Caco-2 (cell line): ENCODE measurements around the gene TMEM252. TPM values are rescaled to one million over a fixed set of nuclear protein-coding genes. Genes with fewer than 3 reads are reported as not detected.

Experiments used
- BruUV-seq: library from RNA; stranded (reverse); fragments of 400-500 nt; replicated peaks from 2 replicates; lab custom pipeline; 2021; lab: Mats Ljungman, UMichigan
- CTCF ChIA-PET: fragments of 300-600 bp; sonication (Branson Sonifier 250); formaldehyde crosslinking; loops from one replicate; lab custom pipeline; 2022; ENCODE audit warnings: antibody characterized with exemption; lab: Charles Lee
- POLR2A ChIA-PET: fragments of 300-600 bp; sonication (Branson Sonifier 250); formaldehyde crosslinking; loops from one replicate; lab custom pipeline; 2022; ENCODE audit warnings: antibody characterized with exemption; lab: Charles Lee
- DNase-seq, 2 experiments: peaks; one replicate each; pipeline versions ENCODE4 v3.0.0 to v3.0.0-alpha.2; 2020 to 2022
- H3K27me3 ChIP-seq: replicated peaks from 2 replicates; pipeline ENCODE4 v1.6.0; 2011; ENCODE audit warnings: low read length; ENCODE audit not compliant: control insufficient read depth, insufficient read depth
- H3K36me3 ChIP-seq: 2 replicates; pipeline ENCODE4 v1.5.1; 2011; ENCODE audit warnings: low read length; ENCODE audit not compliant: control insufficient read depth, insufficient read depth
- H3K4me1 ChIP-seq: fragments of 250-450 bp; sonication (Bioruptor Pico); 2 replicates; pipeline ENCODE4 v1.5.1; 2020; ENCODE audit warnings: mild to moderate bottlenecking
- H3K4me3 ChIP-seq: 2 replicates; pipeline ENCODE4 v1.5.1; 2011; ENCODE audit warnings: low read depth, mild to moderate bottlenecking, control low read depth, low read length
- H3K9me3 ChIP-seq: fragments of 250-450 bp; sonication (Bioruptor Pico); 2 replicates; pipeline ENCODE4 v1.5.1; 2020; ENCODE audit warnings: mild to moderate bottlenecking, moderate library complexity
- H3K27ac Mint-ChIP-seq: one replicate; pipeline ENCODE4 v1.8.0; 2022; ENCODE audit warnings: mixed read lengths; ENCODE audit not compliant: unreplicated experiment
- H3K27me3 Mint-ChIP-seq: one replicate; pipeline ENCODE4 v1.8.0; 2022; ENCODE audit warnings: mixed read lengths; ENCODE audit not compliant: insufficient read depth, unreplicated experiment
- H3K36me3 Mint-ChIP-seq: one replicate; pipeline ENCODE4 v1.8.0; 2022; ENCODE audit warnings: mild to moderate bottlenecking, mixed read lengths; ENCODE audit not compliant: insufficient read depth, unreplicated experiment
- H3K4me1 Mint-ChIP-seq: one replicate; pipeline ENCODE4 v1.8.0; 2022; ENCODE audit warnings: low read depth, mixed read lengths; ENCODE audit not compliant: unreplicated experiment
- H3K4me3 Mint-ChIP-seq: one replicate; pipeline ENCODE4 v1.8.0; 2022; ENCODE audit warnings: mild to moderate bottlenecking, moderate library complexity, mixed read lengths; ENCODE audit not compliant: unreplicated experiment
- H3K9me3 Mint-ChIP-seq: one replicate; pipeline ENCODE4 v1.8.0; 2022; ENCODE audit warnings: mixed read lengths; ENCODE audit not compliant: unreplicated experiment
- intact Hi-C: fragments of 100-400 bp; cut with micrococcal nuclease; formaldehyde crosslinking; loops from one replicate; pipeline ENCODE4 v1.10.0; 2022; ENCODE audit not compliant: unreplicated experiment
- total RNA-seq: library from RNA; stranded (reverse); gene quantifications from 2 replicates; pipeline ENCODE4 v1.2.3, GENCODE V29; 2022
- TF ChIP-seq, protein P1 (sequence below), 2 experiments: fragments of 200-600 bp in 1 of 2; IDR thresholded peaks; 1 replicate in 1 of 2; 2 replicates in 1 of 2; pipeline versions ENCODE4 v1.5.1 to v1.8.0; 2011 to 2022; ENCODE audit warnings: antibody characterized with exemption in 1 of 2, control low read depth in 1 of 2, inconsistent platforms in 1 of 2, low read depth in 1 of 2, low read length in 1 of 2, mild to moderate bottlenecking in 1 of 2, moderate library complexity in 1 of 2; ENCODE audit not compliant: insufficient read depth in 1 of 2, severe bottlenecking in 1 of 2, unreplicated experiment in 1 of 2

TMEM252 gene
- total RNA-seq, 1 experiment from 2014 or later = not detected

DNA sequence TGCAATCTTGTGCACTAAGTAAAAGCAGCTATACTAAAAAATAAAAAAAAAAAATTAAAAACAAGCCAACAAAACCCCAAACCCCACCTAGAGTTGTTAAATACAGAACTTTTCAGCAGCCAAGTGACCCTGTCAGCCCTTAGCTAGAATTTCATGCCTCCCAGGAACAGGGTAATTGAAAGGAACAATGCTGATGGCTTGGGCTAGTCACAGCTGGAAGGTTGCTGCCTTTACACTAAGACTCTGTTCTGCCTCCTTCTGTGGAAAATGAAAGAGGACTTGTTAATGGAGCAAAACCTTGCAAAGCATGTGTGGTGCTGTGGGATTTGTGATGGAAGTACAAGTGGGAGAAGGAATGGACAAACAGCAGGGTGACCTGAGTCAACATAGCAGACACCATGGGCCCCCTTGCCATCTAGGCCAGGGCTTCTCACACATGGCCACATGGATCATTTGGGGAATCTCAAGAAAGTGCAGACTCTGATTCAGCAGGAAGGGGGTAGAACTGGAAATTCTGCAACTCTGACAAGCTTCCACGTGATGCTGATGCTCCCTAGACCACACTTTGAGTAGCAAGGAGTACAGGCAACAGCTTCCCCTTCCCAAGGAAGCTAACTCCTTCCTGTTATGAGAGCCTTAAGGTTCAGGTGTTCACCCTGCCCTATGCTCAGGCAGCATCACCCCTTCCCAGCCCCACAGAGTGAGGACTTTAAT lies 14.9 kb upstream of the TMEM252 start:
- no peaks in the 10 kb centered on the region for H3K27me3 Mint-ChIP-seq
- intact Hi-C loops = no loop called here

DNA sequence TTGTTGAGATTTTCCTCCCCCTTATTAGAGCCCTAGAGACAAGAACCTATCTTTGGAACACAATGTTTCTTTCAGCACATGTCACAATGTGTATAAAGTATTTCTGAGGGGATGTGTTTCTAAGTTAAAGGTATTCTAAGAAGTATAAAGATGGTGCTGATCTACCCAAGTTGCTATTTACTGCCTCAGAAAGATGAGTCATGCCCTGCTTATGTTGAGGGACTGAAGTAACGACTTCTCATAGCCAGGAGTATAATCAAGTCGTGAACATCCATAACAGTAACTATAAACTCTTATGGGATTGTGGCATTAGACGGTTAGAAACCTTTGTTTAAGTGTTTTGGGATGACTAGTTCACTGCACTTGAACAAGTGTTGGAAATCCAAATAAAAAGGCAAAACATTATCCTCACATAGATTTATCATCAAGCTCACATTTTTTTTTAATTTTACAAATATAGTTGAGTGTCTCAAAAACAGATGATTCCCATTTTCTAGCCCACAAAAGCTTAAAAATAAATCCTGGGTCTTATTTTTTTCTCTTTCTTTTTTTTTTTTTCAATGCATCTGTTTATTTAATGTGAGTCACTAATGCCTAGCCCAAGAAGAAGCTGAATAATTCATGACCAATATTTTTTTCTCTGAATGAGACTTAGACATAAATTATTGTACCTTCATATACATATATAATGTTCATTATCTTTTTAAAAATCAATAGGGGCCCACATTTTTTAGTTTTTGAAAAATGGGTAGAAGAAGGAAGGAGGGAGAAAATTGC lies 12.2 kb upstream of the TMEM252 start:
- H3K27me3 ChIP-seq = no peaks in the 10 kb centered on the region
- no peaks in the 10 kb centered on the region for H3K4me1 ChIP-seq
- DNase-seq = no peak
- ChIA-PET CTCF (no interaction called here), POLR2A (no interaction called here)
- H3K9me3 Mint-ChIP-seq = no peaks in the 10 kb centered on the region
- no peaks in the 10 kb centered on the region for H3K36me3 ChIP-seq
- no peak overlapping the region for H3K27ac Mint-ChIP-seq
- intact Hi-C loops = no loop called here
- H3K4me3 Mint-ChIP-seq = no peak overlapping the region
- no peaks in the 10 kb centered on the region for H3K9me3 ChIP-seq
- H3K4me3 ChIP-seq = no peak overlapping the region
- H3K4me1 Mint-ChIP-seq = no peaks in the 10 kb centered on the region
- peaks cover 2% of the 10 kb centered on the region for H3K27me3 Mint-ChIP-seq
- TF ChIP-seq, protein P1, sequence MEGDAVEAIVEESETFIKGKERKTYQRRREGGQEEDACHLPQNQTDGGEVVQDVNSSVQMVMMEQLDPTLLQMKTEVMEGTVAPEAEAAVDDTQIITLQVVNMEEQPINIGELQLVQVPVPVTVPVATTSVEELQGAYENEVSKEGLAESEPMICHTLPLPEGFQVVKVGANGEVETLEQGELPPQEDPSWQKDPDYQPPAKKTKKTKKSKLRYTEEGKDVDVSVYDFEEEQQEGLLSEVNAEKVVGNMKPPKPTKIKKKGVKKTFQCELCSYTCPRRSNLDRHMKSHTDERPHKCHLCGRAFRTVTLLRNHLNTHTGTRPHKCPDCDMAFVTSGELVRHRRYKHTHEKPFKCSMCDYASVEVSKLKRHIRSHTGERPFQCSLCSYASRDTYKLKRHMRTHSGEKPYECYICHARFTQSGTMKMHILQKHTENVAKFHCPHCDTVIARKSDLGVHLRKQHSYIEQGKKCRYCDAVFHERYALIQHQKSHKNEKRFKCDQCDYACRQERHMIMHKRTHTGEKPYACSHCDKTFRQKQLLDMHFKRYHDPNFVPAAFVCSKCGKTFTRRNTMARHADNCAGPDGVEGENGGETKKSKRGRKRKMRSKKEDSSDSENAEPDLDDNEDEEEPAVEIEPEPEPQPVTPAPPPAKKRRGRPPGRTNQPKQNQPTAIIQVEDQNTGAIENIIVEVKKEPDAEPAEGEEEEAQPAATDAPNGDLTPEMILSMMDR (IDR thresholded peaks at IDR 0.05; ENCODE audit: insufficient read depth in 1 of 2, low read depth in 1 of 2, low read length in 1 of 2, severe bottlenecking in 1 of 2, unreplicated experiment in 1 of 2) = no peak
- H3K36me3 Mint-ChIP-seq = no peaks in the 10 kb centered on the region
- BruUV-seq = no TSS peak

More for the DNA sequence above, 14.9 kb upstream of the TMEM252 start:
- Mint-ChIP-seq H3K36me3 (no peaks in the 10 kb centered on the region), H3K9me3 (no peaks in the 10 kb centered on the region), H3K4me3 (no peak overlapping the region), H3K4me1 (no peaks in the 10 kb centered on the region), H3K27ac (no peak overlapping the region)
- no peak for DNase-seq
- H3K27me3 ChIP-seq = no peaks in the 10 kb centered on the region
- BruUV-seq = no TSS peak
- CTCF ChIA-PET = no interaction called here
- H3K4me3 ChIP-seq = no peak overlapping the region
- no peaks in the 10 kb centered on the region for H3K9me3 ChIP-seq
- TF ChIP-seq, protein P1 (IDR thresholded peaks at IDR 0.05; ENCODE audit: insufficient read depth in 1 of 2, low read depth in 1 of 2, low read length in 1 of 2, severe bottlenecking in 1 of 2, unreplicated experiment in 1 of 2) = no peak
- H3K36me3 ChIP-seq = no peaks in the 10 kb centered on the region
- POLR2A ChIA-PET = no interaction called here
- H3K4me1 ChIP-seq = no peaks in the 10 kb centered on the region

DNA sequence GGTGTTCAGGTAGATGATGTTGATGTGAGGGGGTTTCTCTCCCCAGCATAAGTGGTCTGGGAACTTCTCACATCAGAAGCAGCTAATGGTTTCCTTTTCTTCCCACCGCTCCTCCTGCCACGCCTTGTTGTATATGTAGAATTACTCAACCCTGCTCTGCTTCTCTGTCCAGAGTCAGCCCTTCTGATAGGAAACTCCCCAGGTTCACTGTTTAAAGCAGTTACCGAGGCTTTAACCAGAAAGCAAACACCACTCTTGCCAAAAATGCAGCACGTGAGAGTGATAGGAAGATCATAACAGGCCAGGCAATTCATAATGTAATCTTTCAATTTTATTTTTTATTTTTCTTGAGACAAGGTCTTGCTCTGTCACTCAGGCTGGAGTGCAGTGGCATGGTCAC lies 10.5 kb upstream of the TMEM252 start:
- H3K4me1 Mint-ChIP-seq = no peaks in the 10 kb centered on the region
- no TSS peak for BruUV-seq
- no peak overlapping the region for H3K4me3 Mint-ChIP-seq
- peaks cover 2% of the 10 kb centered on the region for H3K27me3 Mint-ChIP-seq
- intact Hi-C loops = no loop called here
- ChIA-PET POLR2A (no interaction called here), CTCF (no interaction called here)
- Histone ChIP-seq H3K27me3 (no peaks in the 10 kb centered on the region), H3K9me3 (no peaks in the 10 kb centered on the region), H3K4me1 (no peaks in the 10 kb centered on the region), H3K4me3 (no peak overlapping the region), H3K36me3 (no peaks in the 10 kb centered on the region)
- no peak for DNase-seq
- no peak overlapping the region for H3K27ac Mint-ChIP-seq
- TF ChIP-seq, protein P1 (IDR thresholded peaks at IDR 0.05; ENCODE audit: insufficient read depth in 1 of 2, low read depth in 1 of 2, low read length in 1 of 2, severe bottlenecking in 1 of 2, unreplicated experiment in 1 of 2) = no peak
- H3K36me3 Mint-ChIP-seq = no peaks in the 10 kb centered on the region
- H3K9me3 Mint-ChIP-seq = no peaks in the 10 kb centered on the region
